ENCODE data around the gene GOLGA3.

The GOLGA3 gene

DNA sequence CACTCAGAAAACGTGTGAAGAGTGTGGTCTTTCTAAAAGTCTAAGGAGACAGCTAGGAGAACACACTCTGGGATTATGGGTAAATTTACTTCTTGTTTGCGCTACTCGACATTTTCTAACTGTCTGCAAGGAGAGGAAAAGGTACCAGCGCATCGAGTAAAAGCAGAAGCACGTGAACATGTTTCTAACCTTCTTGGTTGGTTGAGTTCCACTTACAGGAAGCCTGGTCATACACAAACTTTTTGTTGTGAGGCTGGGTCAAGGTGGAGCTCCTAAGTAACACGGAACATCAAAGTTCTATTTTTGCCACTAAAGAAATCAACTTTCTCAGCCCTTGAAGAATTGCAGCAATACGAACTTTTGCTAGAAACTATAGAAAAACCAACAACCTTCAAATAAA lies 87.0 kb downstream of the GOLGA3 start:
- FAIRE-seq, result no peak

- no peak for FAIRE-seq
Measured at GRCh38 chr12:132740652-132741051, 88.0 kb downstream of the GOLGA3 start.

- no peak for FAIRE-seq
Measured at GRCh38 chr12:132740313-132740646, 88.4 kb downstream of the GOLGA3 start.

DNA sequence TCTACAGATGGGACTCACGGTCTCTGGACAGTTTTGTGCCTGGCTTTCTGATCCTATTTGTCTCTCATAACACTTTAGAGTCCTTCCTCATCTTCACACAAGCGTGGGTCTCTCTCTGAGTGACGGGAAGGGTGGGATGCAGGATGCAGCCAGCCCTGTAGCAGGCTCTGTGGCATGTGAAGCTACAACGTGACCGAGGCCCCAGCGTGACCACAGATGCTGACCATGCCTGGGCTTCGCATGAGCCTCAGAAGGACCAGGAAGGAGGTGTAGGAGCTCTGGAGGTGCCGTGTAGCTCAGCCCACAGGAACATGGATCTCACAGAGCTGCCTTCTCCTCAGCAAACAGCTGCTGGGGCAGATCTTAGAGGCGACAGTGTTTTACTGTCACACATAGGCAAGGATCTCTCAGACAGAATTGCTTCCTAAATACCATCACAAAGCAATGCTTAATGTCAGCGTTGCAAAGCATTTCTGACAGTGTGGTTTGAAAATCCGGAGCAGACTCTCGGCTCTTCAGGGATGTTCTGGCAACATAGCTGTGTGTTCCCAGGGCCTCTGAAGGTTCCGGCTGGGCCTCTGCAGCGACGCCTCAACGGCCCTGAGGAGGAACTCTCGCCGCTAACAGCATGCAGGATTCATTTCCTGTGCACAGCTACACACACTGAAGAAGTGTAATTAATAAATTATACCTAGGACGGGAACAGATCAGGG lies 88.9 kb downstream of the GOLGA3 start:
- FAIRE-seq, result no peak

GRCh38 chr12:132736913-132737312 lies 91.8 kb downstream of the GOLGA3 start:
- no peak for FAIRE-seq

GRCh38 chr12:132736378-132736777 lies 92.3 kb downstream of the GOLGA3 start:
- FAIRE-seq, result no peak

DNA sequence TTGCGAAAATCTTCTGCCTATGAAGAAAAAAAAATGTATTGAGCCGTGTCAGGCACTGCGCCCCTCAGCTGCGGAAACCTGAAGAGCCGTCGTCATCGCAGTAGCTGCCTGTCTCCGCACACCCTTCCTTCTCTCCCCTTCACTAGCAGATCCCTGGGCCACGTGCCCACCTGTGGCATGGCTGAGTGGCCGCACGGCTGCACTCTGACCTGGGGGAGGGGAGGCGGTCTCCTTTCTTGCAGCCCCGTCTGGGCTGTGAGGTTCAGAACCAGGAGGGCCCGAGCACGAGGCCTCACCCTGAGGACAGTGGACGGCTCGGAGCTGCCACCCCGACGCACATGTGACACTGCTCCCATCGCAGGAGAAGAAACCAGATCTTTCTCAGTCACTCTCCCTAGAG lies 93.2 kb downstream of the GOLGA3 start:
- FAIRE-seq, result no peak

- no peak for FAIRE-seq
Measured at GRCh38 chr12:132734206-132734605, 94.5 kb downstream of the GOLGA3 start.

DNA sequence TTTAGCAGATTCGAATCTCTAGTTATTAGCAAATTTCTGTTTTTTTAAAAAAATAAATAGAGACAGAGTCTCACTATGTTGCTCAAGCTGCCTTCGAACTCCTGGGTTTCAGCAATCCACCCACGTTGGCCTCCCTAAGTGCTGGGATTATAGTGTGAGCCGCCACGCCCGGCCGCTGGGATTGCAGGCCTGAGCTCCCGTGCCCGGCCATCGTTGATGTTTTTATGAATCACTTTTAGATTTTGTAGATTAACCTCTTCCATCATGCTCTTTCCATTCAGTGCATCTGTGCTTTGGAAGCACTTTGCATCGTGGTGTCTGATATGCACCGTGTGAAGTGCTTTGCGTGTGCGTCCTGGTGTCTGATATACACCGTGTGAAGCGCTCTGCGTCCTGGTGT lies 97.1 kb downstream of the GOLGA3 start:
- FAIRE-seq, result no peak

GRCh38 chr12:132730353-132730752 lies 98.3 kb downstream of the GOLGA3 start:
- FAIRE-seq, result no peak

DNA sequence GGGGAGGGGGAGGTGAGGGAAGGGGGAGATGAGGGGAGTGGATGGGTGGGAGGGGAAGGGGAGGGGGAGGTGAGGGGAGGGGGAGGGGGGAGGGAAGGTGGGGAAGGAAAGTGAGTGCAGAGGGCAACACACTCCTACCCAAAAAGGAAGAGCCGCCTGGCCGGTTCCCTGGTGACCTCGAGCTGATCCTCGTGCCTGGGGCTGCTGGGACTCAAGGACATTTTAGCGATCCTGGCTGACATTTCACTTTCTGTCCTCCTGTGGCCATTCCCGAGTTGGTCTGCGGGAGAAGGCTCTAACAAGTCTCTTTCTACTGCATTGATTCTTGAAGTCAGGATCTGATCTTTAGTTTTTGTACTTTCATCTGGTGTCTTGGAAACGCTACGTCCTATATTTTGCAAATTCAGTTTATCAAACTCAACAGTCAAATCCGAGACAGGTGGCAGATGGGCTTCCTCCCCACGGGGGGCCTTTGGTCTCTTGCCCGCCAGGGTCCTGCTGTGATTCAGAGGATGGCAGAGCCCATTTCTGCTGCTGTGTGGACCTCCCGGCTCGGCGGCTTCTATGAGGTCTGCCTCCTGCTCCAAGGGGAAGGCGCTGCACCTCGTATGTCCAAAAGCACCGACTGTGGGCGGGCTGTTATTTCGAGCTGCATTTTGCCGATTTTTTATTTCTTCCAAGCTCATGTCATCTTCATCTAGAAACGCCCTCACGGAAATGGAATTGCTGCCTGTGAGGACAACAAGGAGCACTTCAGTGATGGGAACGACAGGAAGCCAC lies 98.9 kb downstream of the GOLGA3 start:
- no peak for FAIRE-seq

DNA sequence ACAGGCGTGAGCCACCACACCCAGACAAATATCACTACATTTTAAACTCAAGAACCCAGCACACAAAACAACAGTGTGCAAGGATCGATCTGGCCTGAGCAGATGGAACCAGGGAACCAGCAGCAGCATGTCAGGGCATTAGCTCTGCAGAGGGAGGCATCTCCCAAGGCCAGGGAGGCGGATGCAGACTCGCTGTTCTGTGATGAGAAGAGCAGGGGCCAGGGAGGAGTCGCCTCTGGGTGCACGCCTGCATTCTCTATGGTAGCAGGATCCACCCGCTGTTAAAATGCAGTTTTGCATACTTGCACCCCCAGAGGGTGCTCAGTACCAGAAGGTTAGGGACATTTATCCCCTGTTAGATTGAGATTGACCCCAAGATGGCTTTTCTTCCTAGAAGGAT lies 100.2 kb downstream of the GOLGA3 start:
- no peak for FAIRE-seq

DNA sequence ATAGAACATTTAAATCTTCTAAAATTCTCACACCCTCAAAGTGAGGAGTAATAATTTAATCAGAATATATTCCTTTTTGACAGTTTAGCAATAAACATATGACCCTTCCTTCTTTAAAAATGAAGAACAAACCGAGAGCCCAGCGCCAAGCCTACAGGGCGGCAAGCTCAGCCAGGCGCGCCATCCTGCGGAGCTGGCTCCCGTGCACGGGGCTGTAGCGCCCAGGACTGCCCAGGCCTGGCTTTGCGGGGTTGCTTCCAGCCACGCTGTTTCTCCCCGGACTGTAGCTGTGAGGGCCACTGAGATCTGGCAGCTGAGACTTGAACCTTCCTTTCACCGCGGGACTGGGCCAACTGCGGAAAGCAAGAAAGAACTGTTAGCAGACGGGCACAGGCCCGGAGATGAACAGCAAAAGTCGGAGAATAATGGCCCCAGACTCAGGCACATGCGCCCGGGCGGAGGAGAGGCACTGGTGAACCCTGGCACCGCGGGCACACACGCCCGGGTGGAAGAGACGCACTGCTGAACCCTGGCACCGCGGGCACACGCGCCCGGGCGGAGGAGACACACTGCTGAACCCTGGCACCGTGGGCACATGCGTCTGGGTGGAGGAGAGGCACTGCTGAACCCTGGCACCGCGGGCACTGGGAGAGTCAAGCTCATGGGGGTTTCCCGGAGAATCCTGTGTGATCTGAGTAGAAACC lies 101.4 kb downstream of the GOLGA3 start:
- no peak for FAIRE-seq

- no peak for FAIRE-seq
Measured at GRCh38 chr12:132726386-132726785, 102.3 kb downstream of the GOLGA3 start.

DNA sequence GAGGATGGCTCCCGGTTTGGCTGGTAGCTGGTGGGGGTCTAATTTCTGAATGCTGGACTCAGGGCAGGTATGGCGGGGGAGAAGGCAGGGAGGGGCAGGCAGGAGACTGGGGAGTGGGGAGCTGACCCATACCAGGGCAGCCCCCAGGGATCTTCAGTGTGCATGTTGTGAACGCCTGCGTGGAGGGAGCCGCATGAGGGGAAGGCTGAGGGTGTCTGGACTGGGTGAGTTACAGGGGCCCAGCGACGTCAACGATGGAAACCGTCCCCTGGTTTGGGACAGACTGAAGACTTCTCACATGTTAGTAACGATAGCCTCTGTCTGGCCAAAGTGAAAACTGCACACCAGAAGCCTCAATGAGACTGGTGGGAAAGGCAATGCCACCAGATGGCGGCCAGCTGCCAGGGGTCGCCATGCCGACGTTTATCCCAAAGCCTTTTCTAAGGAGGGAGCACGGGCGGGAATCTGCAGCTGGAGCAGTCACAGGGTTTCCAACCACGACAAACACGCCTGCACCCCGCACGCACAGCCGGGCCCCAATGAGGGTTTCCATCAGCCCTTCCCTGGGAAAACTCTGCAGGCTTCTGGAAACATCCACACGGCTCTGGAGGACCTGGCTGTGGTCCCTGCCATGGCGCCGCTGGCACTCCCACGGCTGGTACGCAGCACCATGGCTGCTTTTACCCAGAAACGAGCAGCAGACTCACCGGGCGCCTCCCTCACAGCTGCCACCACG lies 104.0 kb downstream of the GOLGA3 start:
- FAIRE-seq, result no peak

DNA sequence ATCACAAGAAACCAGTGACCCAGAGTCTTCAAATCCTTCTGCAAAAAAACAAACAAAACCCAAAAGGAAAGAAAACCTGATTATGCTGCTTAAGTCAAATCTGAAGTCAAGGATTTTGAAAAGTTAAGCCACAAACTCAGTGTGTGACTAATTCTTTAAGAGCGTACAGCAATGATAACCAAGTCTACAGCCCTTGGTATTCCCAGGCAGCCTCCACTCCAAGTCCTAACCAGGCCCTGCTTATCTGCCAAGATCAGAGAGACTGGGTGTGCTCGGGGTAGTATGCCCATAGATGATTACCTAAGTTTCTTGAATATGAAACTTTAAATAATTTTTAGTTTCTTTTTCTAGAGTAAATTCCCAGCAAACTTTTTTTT lies 104.9 kb downstream of the GOLGA3 start:
- FAIRE-seq, result no peak

DNA sequence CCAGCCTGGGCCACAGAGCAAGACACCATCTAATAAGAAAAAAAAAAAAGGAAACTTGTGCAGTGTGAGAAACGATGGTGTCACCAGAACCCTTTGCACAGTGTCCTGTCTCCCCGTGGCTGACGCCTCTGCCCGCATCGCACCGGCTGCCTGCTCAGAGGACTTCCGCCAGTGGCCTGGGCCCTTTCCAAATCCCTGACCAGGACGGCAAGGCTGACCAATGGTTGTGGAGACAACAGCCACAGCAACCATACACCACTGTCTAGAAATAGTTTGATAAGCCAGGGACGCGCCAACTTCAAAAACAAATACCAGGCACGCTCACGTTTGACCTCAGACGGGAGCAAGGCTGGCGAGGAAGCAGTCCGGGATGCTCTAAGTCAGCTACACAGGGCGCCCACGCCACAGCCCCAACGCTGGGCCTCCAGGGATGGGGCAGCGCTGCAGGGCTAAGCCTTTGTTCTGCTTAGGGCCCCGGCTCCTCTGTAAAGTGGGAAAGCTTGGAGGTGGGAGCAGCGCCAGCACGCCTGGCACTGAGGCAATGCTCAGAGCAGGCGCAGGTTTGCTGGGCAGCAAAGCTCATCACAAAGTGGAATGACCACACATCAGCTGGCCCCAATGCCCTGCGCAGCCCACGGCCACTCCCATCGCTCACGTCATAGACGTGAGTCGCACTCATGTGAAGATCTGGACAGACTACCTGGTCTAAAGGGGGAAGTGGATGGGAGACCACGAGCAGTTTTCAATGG lies 105.5 kb downstream of the GOLGA3 start:
- FAIRE-seq, result no peak

DNA sequence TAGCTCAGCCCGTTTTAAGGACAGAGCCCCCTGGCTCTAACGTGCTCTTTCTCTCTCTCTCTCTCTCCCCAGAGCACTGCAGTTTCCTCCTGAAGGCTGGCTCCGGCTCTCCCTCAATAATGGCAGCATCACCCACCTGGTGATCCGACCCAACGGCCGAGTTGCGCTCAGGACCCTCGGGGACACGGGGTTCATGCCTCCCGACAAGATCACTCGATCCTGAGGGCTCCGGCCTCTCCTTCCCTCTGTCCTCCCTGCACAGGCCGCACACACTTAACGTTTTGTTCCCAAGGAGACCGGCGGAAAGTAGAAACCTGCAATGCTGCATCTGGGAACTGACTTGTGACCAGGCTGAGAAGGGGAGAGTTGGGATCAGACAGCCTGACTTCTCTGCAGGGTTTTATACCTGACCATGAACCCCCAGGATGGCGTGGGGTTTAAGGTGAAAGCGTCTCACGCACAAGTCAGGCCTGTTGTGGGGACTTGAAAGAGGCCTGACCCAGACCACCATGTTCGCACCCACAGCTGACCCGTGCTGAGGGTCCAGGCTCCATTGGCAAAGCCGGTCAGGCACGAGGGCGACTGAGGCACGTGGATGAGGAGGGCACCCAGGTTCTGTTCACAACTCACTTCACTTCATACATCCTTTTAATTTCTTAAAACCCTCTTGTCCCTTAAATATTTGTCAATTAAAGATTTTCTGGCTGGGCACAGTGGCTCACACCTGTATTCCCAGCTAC lies 107.9 kb downstream of the GOLGA3 start:
- no peak for FAIRE-seq

GRCh38 chr12:132719954-132720324 lies 108.7 kb downstream of the GOLGA3 start:
- no peak for FAIRE-seq

GRCh38 chr12:132719141-132719953 lies 109.3 kb downstream of the GOLGA3 start:
- no peak for FAIRE-seq

All from G401.6 (cell line).